Measurements from ENCODE around the gene IKBKE. TPM values are rescaled to one million over a fixed set of nuclear protein-coding genes. Genes with fewer than 3 reads are reported as not detected.

The IKBKE gene
- total and polyA plus RNA-seq, 10 of the 15 experiments (the other 5 are each of a cell fraction or from before 2014, with no cell fraction given): 12.8 to 35.1 (median 23.1) TPM

GRCh38 chr1:206507284-206508129, 37.2 kb downstream of the IKBKE start, which contains the start of gene RASSF5 (continued):
- TF ChIP-seq ZNF687 (IDR thresholded peaks at IDR 0.05): peak; percentile 55
- no peak for TF ChIP-seq NFIC (IDR thresholded peaks at IDR 0.05; ENCODE audit: low read depth, low read length)
- TF ChIP-seq NR2C1 (IDR thresholded peaks at IDR 0.05): no peak; the same call in 1 of the 2 replicates
- no peak for TF ChIP-seq TARDBP (IDR thresholded peaks at IDR 0.05; ENCODE audit: borderline replicate concordance)
- 0 out of 2 replicates have a peak, but pooled peaks have one; percentile 7 for TF ChIP-seq NBN (IDR thresholded peaks at IDR 0.05)
- TF ChIP-seq HDGF (IDR thresholded peaks at IDR 0.05): peak; percentile 73; the same call in 1 of the 2 replicates
- TF ChIP-seq STAT1 (conservative IDR thresholded peaks at IDR 0.05): no peak
- no peak for TF ChIP-seq CHD2 (IDR thresholded peaks at IDR 0.05; ENCODE audit: borderline replicate concordance, low read depth, low read length)
- no peak for TF ChIP-seq ZBTB33 (IDR thresholded peaks at IDR 0.05)
- TF ChIP-seq ZZZ3 (IDR thresholded peaks at IDR 0.05; ENCODE audit: control insufficient read depth, insufficient read length, low read depth): no peak
- no peak for TF ChIP-seq ATF7 (IDR thresholded peaks at IDR 0.05; ENCODE audit: low read depth)
- no peak for TF ChIP-seq SREBF2 (IDR thresholded peaks at IDR 0.05; ENCODE audit: low read length)

All from GM12878 (cell line).